ENCODE measurements around the gene OR9G4. TPM values are rescaled to one million over a fixed set of nuclear protein-coding genes. Genes with fewer than 3 reads are reported as not detected.

Gene OR9G4
- total RNA-seq, 2 donors from 2014 or later, result not detected

- H3K27ac ChIP-seq (ENCODE audit: low read depth, low read length), result no peak overlapping the region
- no peak overlapping the region for H3K27ac Mint-ChIP-seq
- no peaks in the 10 kb centered on the region for H3K4me1 ChIP-seq (ENCODE audit: control insufficient read depth, insufficient read depth, low read length)
- no peaks in the 10 kb centered on the region for H3K4me1 Mint-ChIP-seq
- DNase-seq, result no peak
- WGBS, 2 experiments (ENCODE audit: insufficient coverage in 1 of 2, insufficient read length in 1 of 2), result 94% methylated on average over 2 of the region's 2 CpGs; no CpG with 5 or more reads in 1 of the 2 experiments
- no peaks in the 10 kb centered on the region for H3K9me3 ChIP-seq (ENCODE audit: control insufficient read depth, low read length)
- no peak for TF ChIP-seq CTCF (conservative IDR thresholded peaks at IDR 0.05)
- H3K4me3 Mint-ChIP-seq, result no peak overlapping the region
- no peak overlapping the region for H3K4me3 ChIP-seq (ENCODE audit: low read length)
- H3K36me3 ChIP-seq (ENCODE audit: control insufficient read depth, insufficient read depth, low read length), result no peaks in the 10 kb centered on the region
- H3K36me3 Mint-ChIP-seq (ENCODE audit: low read depth), result no peaks in the 10 kb centered on the region
- no peak overlapping the region for H3K9ac ChIP-seq (ENCODE audit: extremely low read depth, low read length, poor library complexity, severe bottlenecking)
- no peaks in the 10 kb centered on the region for H3K27me3 Mint-ChIP-seq (ENCODE audit: insufficient read depth)
- peaks cover 9% of the 10 kb centered on the region for H3K9me3 Mint-ChIP-seq
- no peaks in the 10 kb centered on the region for H3K27me3 ChIP-seq (ENCODE audit: control insufficient read depth, insufficient read depth, low read length, poor library complexity, severe bottlenecking)
Observed at GRCh38 chr11:56706486-56706885, 42.0 kb downstream of the OR9G4 start.

- no peaks in the 10 kb centered on the region for H3K4me1 ChIP-seq (ENCODE audit: control insufficient read depth, insufficient read depth, low read length)
- no peak for DNase-seq
- Mint-ChIP-seq H3K4me3 (no peak overlapping the region), H3K4me1 (no peaks in the 10 kb centered on the region), H3K36me3 (ENCODE audit: low read depth) (no peaks in the 10 kb centered on the region), H3K27me3 (ENCODE audit: insufficient read depth) (no peaks in the 10 kb centered on the region), H3K9me3 (peaks cover 9% of the 10 kb centered on the region), H3K27ac (no peak overlapping the region)
- no peak for TF ChIP-seq CTCF (conservative IDR thresholded peaks at IDR 0.05)
- H3K36me3 ChIP-seq (ENCODE audit: control insufficient read depth, insufficient read depth, low read length), result no peaks in the 10 kb centered on the region
- WGBS, 2 experiments (ENCODE audit: insufficient coverage in 1 of 2, insufficient read length in 1 of 2), result 45 to 64% methylated on average over 1 of the region's 1 CpG
- no peak overlapping the region for H3K4me3 ChIP-seq (ENCODE audit: low read length)
- H3K27ac ChIP-seq (ENCODE audit: low read depth, low read length), result no peak overlapping the region
- H3K9me3 ChIP-seq (ENCODE audit: control insufficient read depth, low read length), result no peaks in the 10 kb centered on the region
- H3K9ac ChIP-seq (ENCODE audit: extremely low read depth, low read length, poor library complexity, severe bottlenecking), result no peak overlapping the region
- H3K27me3 ChIP-seq (ENCODE audit: control insufficient read depth, insufficient read depth, low read length, poor library complexity, severe bottlenecking), result no peaks in the 10 kb centered on the region
Observed at GRCh38 chr11:56705784-56706396, 42.6 kb downstream of the OR9G4 start.

GRCh38 chr11:56700914-56701485 lies 47.5 kb downstream of the OR9G4 start:
- H3K27me3 Mint-ChIP-seq (ENCODE audit: insufficient read depth), result no peaks in the 10 kb centered on the region

More at GRCh38 chr11:56700914-56701485, 47.5 kb downstream of the OR9G4 start:
- no peak overlapping the region for H3K27ac Mint-ChIP-seq
- H3K4me3 ChIP-seq (ENCODE audit: low read length), result no peak overlapping the region
- H3K36me3 Mint-ChIP-seq (ENCODE audit: low read depth), result no peaks in the 10 kb centered on the region
- H3K27ac ChIP-seq (ENCODE audit: low read depth, low read length), result no peak overlapping the region
- WGBS, 2 experiments (ENCODE audit: insufficient coverage in 1 of 2, insufficient read length in 1 of 2), result 78 to 85% methylated on average over 5 to 8 of the region's 8 CpGs
- H3K4me1 Mint-ChIP-seq, result no peaks in the 10 kb centered on the region
- no peak overlapping the region for H3K9ac ChIP-seq (ENCODE audit: extremely low read depth, low read length, poor library complexity, severe bottlenecking)
- TF ChIP-seq CTCF (conservative IDR thresholded peaks at IDR 0.05), result no peak
- no peaks in the 10 kb centered on the region for H3K9me3 ChIP-seq (ENCODE audit: control insufficient read depth, low read length)
- no peaks in the 10 kb centered on the region for H3K36me3 ChIP-seq (ENCODE audit: control insufficient read depth, insufficient read depth, low read length)
- H3K4me3 Mint-ChIP-seq, result no peak overlapping the region
- H3K27me3 ChIP-seq (ENCODE audit: control insufficient read depth, insufficient read depth, low read length, poor library complexity, severe bottlenecking), result no peaks in the 10 kb centered on the region
- no peaks in the 10 kb centered on the region for H3K4me1 ChIP-seq (ENCODE audit: control insufficient read depth, insufficient read depth, low read length)
- H3K9me3 Mint-ChIP-seq, result no peaks in the 10 kb centered on the region
- no peak for DNase-seq

Measured in endodermal cell (in vitro differentiated cells).